GM18505 (cell line): ENCODE measurements around the gene TACC2.
"Not testable (repeated sequence)": the region's sequence is repeated elsewhere in the genome, so short reads cannot be mapped to it uniquely, and the experiment has no call there.

Source experiments
- ATAC-seq: cut with Tn5 transposase; IDR thresholded peaks from one replicate; pipeline ENCODE4 v1.9.1; 2021; ENCODE audit not compliant: unreplicated experiment
- POLR2A ChIP-seq: IDR thresholded peaks from 4 replicates; pipeline ENCODE4 v1.6.1; 2011; ENCODE audit warnings: borderline replicate concordance; ENCODE audit not compliant: insufficient read depth, insufficient read length; ENCODE audit errors: extremely low read depth

Gene TACC2, protein sequence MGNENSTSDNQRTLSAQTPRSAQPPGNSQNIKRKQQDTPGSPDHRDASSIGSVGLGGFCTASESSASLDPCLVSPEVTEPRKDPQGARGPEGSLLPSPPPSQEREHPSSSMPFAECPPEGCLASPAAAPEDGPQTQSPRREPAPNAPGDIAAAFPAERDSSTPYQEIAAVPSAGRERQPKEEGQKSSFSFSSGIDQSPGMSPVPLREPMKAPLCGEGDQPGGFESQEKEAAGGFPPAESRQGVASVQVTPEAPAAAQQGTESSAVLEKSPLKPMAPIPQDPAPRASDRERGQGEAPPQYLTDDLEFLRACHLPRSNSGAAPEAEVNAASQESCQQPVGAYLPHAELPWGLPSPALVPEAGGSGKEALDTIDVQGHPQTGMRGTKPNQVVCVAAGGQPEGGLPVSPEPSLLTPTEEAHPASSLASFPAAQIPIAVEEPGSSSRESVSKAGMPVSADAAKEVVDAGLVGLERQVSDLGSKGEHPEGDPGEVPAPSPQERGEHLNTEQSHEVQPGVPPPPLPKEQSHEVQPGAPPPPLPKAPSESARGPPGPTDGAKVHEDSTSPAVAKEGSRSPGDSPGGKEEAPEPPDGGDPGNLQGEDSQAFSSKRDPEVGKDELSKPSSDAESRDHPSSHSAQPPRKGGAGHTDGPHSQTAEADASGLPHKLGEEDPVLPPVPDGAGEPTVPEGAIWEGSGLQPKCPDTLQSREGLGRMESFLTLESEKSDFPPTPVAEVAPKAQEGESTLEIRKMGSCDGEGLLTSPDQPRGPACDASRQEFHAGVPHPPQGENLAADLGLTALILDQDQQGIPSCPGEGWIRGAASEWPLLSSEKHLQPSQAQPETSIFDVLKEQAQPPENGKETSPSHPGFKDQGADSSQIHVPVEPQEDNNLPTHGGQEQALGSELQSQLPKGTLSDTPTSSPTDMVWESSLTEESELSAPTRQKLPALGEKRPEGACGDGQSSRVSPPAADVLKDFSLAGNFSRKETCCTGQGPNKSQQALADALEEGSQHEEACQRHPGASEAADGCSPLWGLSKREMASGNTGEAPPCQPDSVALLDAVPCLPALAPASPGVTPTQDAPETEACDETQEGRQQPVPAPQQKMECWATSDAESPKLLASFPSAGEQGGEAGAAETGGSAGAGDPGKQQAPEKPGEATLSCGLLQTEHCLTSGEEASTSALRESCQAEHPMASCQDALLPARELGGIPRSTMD (N-terminal part only)

GRCh38 chr10:121988361-121989324, at the start of gene TACC2:
Gene TACC2, plus strand, starts transcription at chr10:121989163. Its CDS starts 32,819 bp downstream, at chr10:122021982.
- no peak for TF ChIP-seq POLR2A
- no peak for ATAC-seq

GRCh38 chr10:121941532-121941931, 47.4 kb upstream of the TACC2 start:
- TF ChIP-seq POLR2A = no peak
- no peak for ATAC-seq

DNA sequence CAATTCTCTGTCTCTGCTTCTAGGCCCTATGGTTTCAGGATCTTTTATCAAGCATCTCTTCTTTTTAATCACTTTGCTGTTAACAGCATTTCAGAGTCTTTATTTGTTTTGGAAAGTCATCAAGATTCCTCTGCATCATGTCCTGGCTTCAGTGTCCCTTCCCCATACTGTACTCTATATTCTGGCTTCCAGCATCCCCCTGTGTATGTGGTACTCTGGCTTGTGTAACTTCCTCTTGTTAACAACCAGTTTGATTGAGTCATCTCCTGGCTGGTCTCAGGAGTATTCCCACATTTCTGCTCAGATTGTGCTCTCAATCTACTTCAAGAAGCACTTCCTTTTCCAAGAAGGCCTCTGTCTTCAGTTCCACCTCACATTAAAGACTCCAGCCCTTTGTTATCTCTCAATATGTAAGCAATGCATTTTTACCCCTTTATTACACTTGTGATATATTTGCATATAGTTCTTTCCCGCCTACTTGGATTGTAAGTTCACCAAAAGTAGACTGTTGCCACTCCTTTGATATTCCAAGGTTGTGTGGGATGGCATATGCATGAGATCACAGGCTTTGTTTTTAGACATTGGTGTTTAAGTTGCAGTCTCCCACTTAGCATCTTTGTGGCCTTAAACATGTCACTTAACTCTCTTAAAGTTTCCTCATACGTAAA, 46.1 kb upstream of the TACC2 start:
- TF ChIP-seq POLR2A = no peak

GRCh38 chr10:121947343-121948330, 41.3 kb upstream of the TACC2 start:
- no peak for ATAC-seq

More for the DNA sequence above, 46.1 kb upstream of the TACC2 start:
- no peak for ATAC-seq

GRCh38 chr10:121949049-121949448, 39.9 kb upstream of the TACC2 start:
- no peak for ATAC-seq
- TF ChIP-seq POLR2A = no peak

More at GRCh38 chr10:121947343-121948330, 41.3 kb upstream of the TACC2 start:
- TF ChIP-seq POLR2A = no peak

GRCh38 chr10:121949451-121949850, 39.5 kb upstream of the TACC2 start:
- no peak for ATAC-seq
- no peak for TF ChIP-seq POLR2A

DNA sequence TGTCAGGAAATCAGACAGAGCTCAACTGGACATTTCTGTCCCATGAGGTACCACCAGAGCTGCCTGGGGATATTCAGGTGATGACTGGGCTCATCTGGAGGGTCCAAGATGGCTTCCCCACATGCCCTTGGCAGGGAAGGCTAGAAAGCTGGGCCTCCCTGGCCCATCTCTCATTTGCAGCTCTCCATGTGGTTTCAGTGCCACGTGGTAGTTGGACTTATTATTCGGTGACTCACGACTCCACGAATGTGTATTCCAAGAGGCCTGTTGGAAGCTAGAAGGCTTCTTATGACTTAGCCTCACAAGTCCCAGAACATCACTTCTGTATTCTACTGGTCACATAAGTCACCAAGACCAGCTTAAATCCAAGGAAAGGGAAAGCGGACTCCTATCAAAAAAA, 36.7 kb upstream of the TACC2 start:
- no peak for TF ChIP-seq POLR2A
- no peak for ATAC-seq

DNA sequence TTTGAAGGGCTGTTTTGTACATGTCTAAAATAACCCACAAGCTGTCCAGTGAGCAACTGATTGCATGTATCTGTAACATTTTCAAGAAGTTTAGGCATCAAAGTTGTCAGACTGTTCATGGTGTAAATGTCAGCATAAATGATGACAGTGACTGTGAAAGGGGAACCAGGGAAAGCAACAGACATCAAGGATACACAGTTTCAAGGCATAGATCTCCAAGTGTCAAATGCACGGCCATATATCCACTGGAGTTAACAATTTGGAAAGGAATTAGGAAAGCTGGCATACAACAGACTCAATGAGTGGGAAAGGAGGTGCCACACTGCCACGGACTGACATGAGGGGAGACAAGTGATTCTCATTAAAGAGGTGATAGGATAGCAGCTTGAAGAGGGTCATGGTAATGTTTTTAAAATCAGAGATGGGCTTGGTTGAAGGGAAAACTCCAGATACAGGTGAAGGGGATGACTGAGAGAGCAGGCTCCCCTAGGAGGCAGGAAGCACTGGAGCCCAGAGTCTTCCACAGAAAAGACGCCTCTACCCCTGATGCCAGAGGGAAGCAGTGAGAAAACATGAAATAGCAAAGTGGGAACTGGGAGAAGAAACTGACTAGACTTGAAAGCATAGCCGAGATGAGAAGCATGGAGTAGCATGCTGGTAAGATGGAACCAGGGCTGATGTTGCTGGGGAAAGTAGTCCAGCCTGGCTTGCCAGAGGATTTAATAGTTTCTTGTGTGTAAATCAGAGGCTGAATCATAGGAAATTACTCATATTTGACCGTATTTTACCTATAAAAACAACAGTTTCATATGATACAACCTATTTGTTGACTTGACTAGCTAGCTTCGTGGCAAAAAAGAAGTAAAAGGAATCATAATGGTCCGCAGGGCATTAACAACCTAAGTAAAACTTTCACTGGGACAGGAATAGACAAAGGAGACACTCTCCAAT, 32.6 kb upstream of the TACC2 start:
- no peak for TF ChIP-seq POLR2A
- no peak for ATAC-seq

DNA sequence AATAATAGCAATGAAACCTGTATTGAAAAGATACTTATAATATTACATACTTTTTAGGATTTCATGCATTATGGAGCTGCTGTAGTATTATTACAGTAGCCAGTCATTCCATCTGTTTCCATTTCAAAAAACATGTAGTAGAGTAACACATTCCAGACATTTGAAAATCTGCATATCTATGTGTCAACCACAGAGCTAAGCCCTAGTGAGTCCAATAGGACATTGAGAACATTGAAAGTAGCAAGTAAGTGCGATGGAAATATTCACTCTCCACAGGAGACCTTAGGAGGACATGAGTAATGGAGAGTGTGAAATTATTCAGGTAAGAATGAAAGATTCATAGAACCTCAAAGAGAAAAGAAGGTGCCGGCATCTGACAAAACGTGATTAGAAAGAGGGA, 29.3 kb upstream of the TACC2 start:
- TF ChIP-seq POLR2A = no peak
- no peak for ATAC-seq

GRCh38 chr10:121961456-121961855, 27.5 kb upstream of the TACC2 start:
- no peak for ATAC-seq
- TF ChIP-seq POLR2A = no peak

DNA sequence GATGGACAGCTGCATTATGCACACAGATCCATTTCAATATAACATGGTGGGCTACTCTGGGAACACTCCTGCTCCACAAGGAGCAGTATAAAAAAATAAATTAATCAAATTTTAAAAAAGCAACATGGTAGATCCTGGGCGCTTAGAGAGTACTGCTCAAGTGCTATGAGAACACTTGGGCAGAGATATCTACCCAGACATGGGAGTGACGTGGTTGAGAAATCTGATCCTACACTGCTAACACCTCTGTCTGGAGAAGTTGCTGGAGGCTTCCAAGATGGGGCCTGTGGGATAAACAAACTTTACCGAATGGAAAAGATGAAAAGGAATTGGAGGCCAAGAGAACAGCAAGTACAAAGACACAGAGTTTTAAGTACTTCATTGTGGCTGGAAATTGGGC, 23.0 kb upstream of the TACC2 start:
- no peak for ATAC-seq
- TF ChIP-seq POLR2A = no peak

DNA sequence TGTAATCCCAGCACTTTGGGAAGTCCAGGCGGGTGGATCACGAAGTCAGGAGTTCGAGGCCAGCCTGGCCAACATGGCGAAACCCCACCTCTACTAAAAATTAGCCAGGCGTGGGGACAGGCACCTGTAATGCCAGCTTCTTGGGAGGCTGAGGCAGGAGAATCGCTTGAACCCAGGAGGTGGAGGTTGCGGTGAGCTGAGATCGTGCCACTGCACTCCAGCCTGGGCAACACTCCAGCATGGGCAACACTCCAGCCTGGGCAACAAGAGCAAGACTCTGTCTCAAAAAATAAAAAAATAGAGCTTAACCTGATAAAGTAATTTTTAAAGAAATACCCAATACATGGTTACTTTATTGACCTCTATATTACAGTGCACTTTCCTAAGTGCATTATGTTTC, 19.9 kb upstream of the TACC2 start:
- ATAC-seq = not testable (repeated sequence)
